Right atrium auricular region (tissue), 2 donors: Measurements from ENCODE around the gene SNX3. TPM values are rescaled to one million over a fixed set of nuclear protein-coding genes. Genes with fewer than 3 reads are reported as not detected.
A peak's percentile ranks its signal among the peaks of the same experiment; 100 is the strongest.

ENCODE experiments used
- DNase-seq: peaks from one replicate; pipeline ENCODE4 v3.0.0-alpha.2; 2019; ENCODE audit warnings: low spot score
- H3K27ac ChIP-seq, 2 donors: fragments of 200-600 bp; sonication (generic); 1 replicate in 1 of 2; 2 replicates in 1 of 2; pipeline ENCODE4 v1.5.1; 2016 to 2019
- H3K27me3 ChIP-seq, 2 donors: fragments of 200-600 bp; sonication (generic); one replicate each; pipeline versions ENCODE4 v1.5.1 to v1.6.0; 2017 to 2019
- H3K36me3 ChIP-seq: fragments of 200-600 bp; sonication (generic); one replicate; pipeline ENCODE4 v1.5.1; 2016
- H3K4me1 ChIP-seq, 2 donors: fragments of 200-600 bp; sonication (generic); one replicate each; pipeline versions ENCODE4 v1.5.1 to v1.6.0; 2017 to 2019
- H3K4me3 ChIP-seq, 2 donors: fragments of 200-600 bp; sonication (generic); 1 replicate in 1 of 2; 2 replicates in 1 of 2; pipeline ENCODE4 v1.5.1; 2017 to 2019; ENCODE audit warnings: mild to moderate bottlenecking in 1 of 2, moderate library complexity in 1 of 2
- H3K9me3 ChIP-seq, 2 donors: fragments of 200-600 bp; sonication (generic); one replicate each; pipeline ENCODE4 v1.5.1; 2019
- CTCF ChIP-seq, 2 donors: fragments of 200-600 bp; sonication (generic); IDR thresholded peaks; one replicate each; pipeline ENCODE4 v1.5.1; 2019; ENCODE audit warnings: antibody characterized with exemption in 2 of 2
- total RNA-seq, 2 donors: library from RNA; depleted of rRNA; stranded (reverse); fragments of >200 nt; gene quantifications; one replicate each; pipeline ENCODE4 v1.1.0, GENCODE V29; 2016

The SNX3 gene
- total RNA-seq, 2 donors from 2014 or later, result 159 to 242 TPM

GRCh38 chr6:108164815-108165706 lies 95.8 kb downstream of the SNX3 start:
- H3K27me3 ChIP-seq, result peaks cover 67 to 85% of the 10 kb centered on the region in 2 donors
- no peak for TF ChIP-seq CTCF (IDR thresholded peaks at IDR 0.05)
- H3K9me3 ChIP-seq, result no peaks in the 10 kb centered on the region
- H3K4me3 ChIP-seq, result peak overlapping the region in 1 of 2 donors; percentile 15
- peaks cover 0 to 49% of the 10 kb centered on the region in 2 donors for H3K4me1 ChIP-seq
- DNase-seq, result no peak
- no peaks in the 10 kb centered on the region for H3K36me3 ChIP-seq
- no peak overlapping the region for H3K27ac ChIP-seq

- TF ChIP-seq CTCF (IDR thresholded peaks at IDR 0.05), result no peak
- DNase-seq, result no peak
- peaks cover 64 to 82% of the 10 kb centered on the region in 2 donors for H3K27me3 ChIP-seq
Measured at GRCh38 chr6:108164543-108164814, 96.4 kb downstream of the SNX3 start.

GRCh38 chr6:108163644-108164542 lies 96.9 kb downstream of the SNX3 start:
- Histone ChIP-seq H3K4me1 (peaks cover 0 to 39% of the 10 kb centered on the region in 2 donors), H3K4me3 (no peak overlapping the region)

More at GRCh38 chr6:108164543-108164814, 96.4 kb downstream of the SNX3 start:
- H3K4me1 ChIP-seq, result peaks cover 0 to 45% of the 10 kb centered on the region in 2 donors
- no peaks in the 10 kb centered on the region for H3K9me3 ChIP-seq
- H3K36me3 ChIP-seq, result no peaks in the 10 kb centered on the region
- no peak overlapping the region for H3K4me3 ChIP-seq
- H3K27ac ChIP-seq, result no peak overlapping the region

GRCh38 chr6:108163267-108163643 lies 97.6 kb downstream of the SNX3 start:
- Histone ChIP-seq H3K4me3 (no peak overlapping the region), H3K27ac (no peak overlapping the region), H3K36me3 (no peaks in the 10 kb centered on the region), H3K9me3 (no peaks in the 10 kb centered on the region), H3K27me3 (peaks cover 61 to 76% of the 10 kb centered on the region in 2 donors), H3K4me1 (peaks cover 0 to 32% of the 10 kb centered on the region in 2 donors)
- no peak for DNase-seq
- no peak for TF ChIP-seq CTCF (IDR thresholded peaks at IDR 0.05)

More at GRCh38 chr6:108163644-108164542, 96.9 kb downstream of the SNX3 start:
- no peak for TF ChIP-seq CTCF (IDR thresholded peaks at IDR 0.05)
- Histone ChIP-seq H3K27me3 (peaks cover 58 to 82% of the 10 kb centered on the region in 2 donors), H3K9me3 (no peaks in the 10 kb centered on the region), H3K27ac (no peak overlapping the region), H3K36me3 (no peaks in the 10 kb centered on the region)
- no peak for DNase-seq

- TF ChIP-seq CTCF (IDR thresholded peaks at IDR 0.05), result no peak
- peaks cover 0 to 40% of the 10 kb centered on the region in 2 donors for H3K4me1 ChIP-seq
- H3K36me3 ChIP-seq, result no peaks in the 10 kb centered on the region
- no peak for DNase-seq
- peaks cover 64 to 76% of the 10 kb centered on the region in 2 donors for H3K27me3 ChIP-seq
- no peaks in the 10 kb centered on the region for H3K9me3 ChIP-seq
- H3K4me3 ChIP-seq, result no peak overlapping the region
- H3K27ac ChIP-seq, result no peak overlapping the region
Measured at GRCh38 chr6:108161724-108162282, 99.0 kb downstream of the SNX3 start.

Other genes with a start within 250 kb of the SNX3 start
- 10 to 100 TPM; 38.4 to 80.2 TPM for gene OSTM1, start 186.3 kb downstream of the SNX3 start, total RNA-seq
- gene NR2E1, start 95.0 kb downstream of the SNX3 start, total RNA-seq, result not detected
- gene AFG1L, start 34.0 kb upstream of the SNX3 start, total RNA-seq, result 1 to 10 TPM; 2.9 to 4.1 TPM